Medulla oblongata (tissue), 1 donor: Measurements from ENCODE around the gene CUZD1.

Experiments used
- DNase-seq: peaks from one replicate; pipeline ENCODE4 v3.0.0-alpha.2; 2015; ENCODE audit errors: extremely low spot score

CUZD1 gene

GRCh38 chr10:122854648-122855047 lies 9.0 kb upstream of the CUZD1 start:
- no peak for DNase-seq

GRCh38 chr10:122853665-122854313 lies 8.1 kb upstream of the CUZD1 start:
- no peak for DNase-seq

- no peak for DNase-seq
These were observed 6.6 kb upstream of the CUZD1 start for GRCh38 chr10:122852261-122852660.

- no peak for DNase-seq
These were observed 5.3 kb upstream of the CUZD1 start for GRCh38 chr10:122850705-122851640.

GRCh38 chr10:122849900-122850605 lies 4.4 kb upstream of the CUZD1 start:
- no peak for DNase-seq

- DNase-seq, result no peak
These were observed 3.4 kb upstream of the CUZD1 start for GRCh38 chr10:122849090-122849489.

- DNase-seq, result no peak
These were observed 2.3 kb upstream of the CUZD1 start for GRCh38 chr10:122847782-122848604.

GRCh38 chr10:122844146-122844545 lies 1.5 kb downstream of the CUZD1 start:
- DNase-seq, result no peak

- no peak for DNase-seq
These were observed 4.1 kb downstream of the CUZD1 start for GRCh38 chr10:122841569-122841968.

- no peak for DNase-seq
These were observed 6.2 kb downstream of the CUZD1 start for GRCh38 chr10:122839505-122839904.

- DNase-seq, result no peak
These were observed 6.8 kb downstream of the CUZD1 start for GRCh38 chr10:122838880-122839279.

- DNase-seq, result no peak
These were observed 9.7 kb downstream of the CUZD1 start for GRCh38 chr10:122835908-122836307.

- DNase-seq, result no peak
These were observed 14.7 kb downstream of the CUZD1 start for GRCh38 chr10:122830965-122831353.

- no peak for DNase-seq
These were observed 15.2 kb downstream of the CUZD1 start for GRCh38 chr10:122830273-122830964.

- no peak for DNase-seq
These were observed 16.2 kb downstream of the CUZD1 start for GRCh38 chr10:122829454-122829853.

- DNase-seq, result no peak
These were observed 16.9 kb downstream of the CUZD1 start for GRCh38 chr10:122828716-122829255.

- no peak for DNase-seq
These were observed 18.4 kb downstream of the CUZD1 start for GRCh38 chr10:122827302-122827701.

GRCh38 chr10:122822973-122823690 lies 22.5 kb downstream of the CUZD1 start:
- no peak for DNase-seq

- no peak for DNase-seq
These were observed 23.8 kb downstream of the CUZD1 start for GRCh38 chr10:122821808-122822207.

GRCh38 chr10:122815458-122815857 lies 30.2 kb downstream of the CUZD1 start:
- no peak for DNase-seq
